ENCODE data around the gene GMIP.
"Not testable (repeated sequence)": the region's sequence is repeated elsewhere in the genome, so short reads cannot be mapped to it uniquely, and the experiment has no call there.

GMIP gene

GRCh38 chr19:19606686-19607085 is 36.8 kb downstream of the GMIP start:
- not testable (repeated sequence) for DNase-seq (ENCODE audit: low read depth)

DNA sequence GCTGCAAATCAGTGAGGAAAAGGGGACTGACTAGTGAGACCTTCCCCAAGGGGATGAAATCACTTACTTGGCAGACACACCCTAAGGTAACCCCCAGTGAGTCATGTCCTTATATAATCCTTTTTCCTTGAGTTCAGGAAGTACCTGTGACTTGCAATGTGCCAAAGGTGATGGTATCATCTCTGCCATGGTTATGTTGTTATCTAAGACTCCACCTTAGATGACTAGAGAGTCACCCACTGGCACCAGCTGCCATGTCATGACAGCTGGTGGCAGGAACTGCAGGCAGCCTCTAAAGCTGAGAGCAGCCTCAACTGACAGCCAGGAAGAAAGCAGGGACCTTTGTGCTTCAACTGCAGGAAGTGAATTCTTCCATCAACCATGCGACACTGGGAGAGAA is 37.4 kb downstream of the GMIP start:
- DNase-seq (ENCODE audit: low read depth), result no peak

DNA sequence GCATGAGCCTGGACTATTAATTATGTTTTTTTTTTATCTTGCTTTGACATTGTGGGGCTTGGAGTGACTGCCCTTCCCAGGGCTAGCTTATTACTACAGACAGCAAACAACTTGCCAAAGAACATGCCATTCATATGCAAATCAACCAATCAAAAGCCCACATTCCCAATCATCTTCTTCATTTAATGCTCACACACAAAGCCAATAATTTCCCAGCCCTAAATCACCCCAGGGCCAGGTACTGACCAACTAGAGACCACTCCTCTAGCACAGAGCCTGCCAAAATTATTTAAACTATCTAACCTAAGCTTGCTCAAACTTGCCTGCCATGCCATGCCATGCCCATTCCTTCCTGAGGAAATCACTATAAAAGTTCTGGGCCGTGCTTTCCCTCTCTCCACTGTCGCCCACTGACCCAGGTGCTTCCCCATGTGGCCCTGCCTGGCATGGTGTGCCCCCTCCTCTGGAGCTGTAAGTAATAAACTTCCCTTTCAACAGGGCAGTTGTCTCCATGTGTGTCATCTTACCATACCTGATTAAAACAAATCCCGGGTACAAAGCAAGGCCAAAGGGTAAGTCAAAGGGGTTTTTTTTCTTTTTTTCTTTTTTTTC is 40.6 kb downstream of the GMIP start:
- DNase-seq (ENCODE audit: low read depth), result no peak

DNA sequence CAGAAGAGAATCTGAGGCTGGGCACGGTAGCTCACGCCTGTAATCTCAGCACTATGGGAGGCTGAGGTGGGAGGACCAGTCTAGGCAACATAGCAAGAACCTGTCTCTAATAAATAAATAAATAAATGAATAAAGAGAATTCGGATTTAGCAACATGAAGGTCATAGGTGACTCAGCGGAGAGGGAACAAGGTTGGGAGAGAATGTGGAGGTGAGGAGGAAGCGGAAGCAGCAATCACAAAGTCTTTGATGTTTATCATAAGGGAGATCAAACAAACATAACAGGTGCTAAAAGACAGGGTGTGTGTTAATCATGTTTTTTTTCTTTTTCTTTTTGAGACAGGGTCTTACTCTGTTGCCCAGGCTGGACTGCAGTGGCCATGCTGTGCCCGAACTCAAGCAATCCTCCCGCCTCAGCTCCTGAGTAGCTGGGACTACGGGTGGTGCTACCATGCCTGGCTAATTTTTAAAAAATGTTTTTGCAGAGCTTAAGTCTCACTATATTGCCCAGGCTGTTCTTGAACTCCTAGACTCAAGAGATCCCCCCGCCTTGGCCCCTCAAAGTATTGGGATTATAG is 41.2 kb downstream of the GMIP start:
- DNase-seq (ENCODE audit: low read depth), result no peak

DNA sequence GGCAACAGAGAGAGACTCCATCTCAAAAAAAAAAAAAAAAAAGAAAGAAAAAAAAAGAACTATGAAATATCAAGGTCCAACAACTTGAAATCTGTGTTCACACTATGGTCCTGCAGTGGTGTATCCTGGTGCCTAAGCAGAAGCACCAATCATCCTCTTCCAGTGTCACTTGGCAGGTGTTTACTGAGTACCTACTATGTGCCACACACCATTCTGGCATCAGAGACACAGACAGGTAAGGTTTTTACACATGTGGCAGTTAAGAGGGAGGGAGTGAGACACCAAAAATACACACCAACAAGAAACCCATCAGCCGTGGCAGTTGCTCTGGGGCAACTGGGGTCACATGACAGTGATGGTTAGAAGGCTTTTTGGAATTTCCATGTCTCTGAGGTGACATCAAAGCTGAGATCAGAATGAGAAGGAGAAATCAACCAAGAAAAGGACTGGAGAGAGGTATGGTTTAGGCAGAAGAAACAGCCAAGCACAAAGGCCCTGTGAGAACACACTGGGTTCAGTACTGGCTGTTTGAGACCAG is 42.6 kb downstream of the GMIP start:
- no peak for DNase-seq (ENCODE audit: low read depth)

- DNase-seq (ENCODE audit: low read depth), result not testable (repeated sequence)
These were observed 44.6 kb downstream of the GMIP start for GRCh38 chr19:19598728-19599451.

- DNase-seq (ENCODE audit: low read depth), result no peak
These were observed 45.6 kb downstream of the GMIP start for GRCh38 chr19:19597809-19598306.

GRCh38 chr19:19595171-19595701 is 48.2 kb downstream of the GMIP start:
- no peak for DNase-seq (ENCODE audit: low read depth)

GRCh38 chr19:19594381-19594780 is 49.1 kb downstream of the GMIP start:
- no peak for DNase-seq (ENCODE audit: low read depth)

- no peak for DNase-seq (ENCODE audit: low read depth)
These were observed 50.8 kb downstream of the GMIP start for GRCh38 chr19:19592690-19593089.

DNA sequence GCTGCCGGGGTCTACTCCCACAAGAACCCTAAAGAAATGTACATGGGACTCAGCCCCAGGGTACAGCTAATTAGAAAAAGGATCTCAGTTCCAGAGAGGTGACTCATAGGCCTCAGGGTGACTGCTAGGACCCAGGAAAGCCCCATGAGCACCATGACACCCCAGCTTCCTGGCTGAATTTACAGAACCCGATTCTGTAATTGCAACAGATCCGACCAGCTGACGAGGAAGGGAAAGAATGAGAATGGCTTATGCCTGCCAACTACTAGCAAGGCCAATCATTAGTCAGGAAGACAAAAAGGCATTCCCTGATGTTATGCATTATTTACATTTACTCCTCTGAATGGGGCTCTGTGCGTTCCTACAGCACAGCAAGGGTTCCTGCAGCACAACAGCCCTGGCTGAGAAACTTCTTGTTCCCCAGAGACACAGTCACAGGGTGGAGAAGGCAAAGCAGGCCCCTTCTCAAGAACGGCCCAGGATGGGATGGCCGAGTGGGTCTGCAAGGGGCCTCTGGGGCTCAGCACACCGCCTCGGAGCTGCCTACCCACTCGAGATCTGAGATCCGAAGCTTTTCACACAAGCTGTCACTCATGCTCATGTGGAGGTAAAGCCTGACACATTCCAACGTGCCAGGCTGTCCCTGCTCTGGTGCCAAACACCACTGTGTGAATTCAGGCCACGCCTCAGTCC is 52.2 kb downstream of the GMIP start:
- DNase-seq (ENCODE audit: low read depth), result no peak

DNA sequence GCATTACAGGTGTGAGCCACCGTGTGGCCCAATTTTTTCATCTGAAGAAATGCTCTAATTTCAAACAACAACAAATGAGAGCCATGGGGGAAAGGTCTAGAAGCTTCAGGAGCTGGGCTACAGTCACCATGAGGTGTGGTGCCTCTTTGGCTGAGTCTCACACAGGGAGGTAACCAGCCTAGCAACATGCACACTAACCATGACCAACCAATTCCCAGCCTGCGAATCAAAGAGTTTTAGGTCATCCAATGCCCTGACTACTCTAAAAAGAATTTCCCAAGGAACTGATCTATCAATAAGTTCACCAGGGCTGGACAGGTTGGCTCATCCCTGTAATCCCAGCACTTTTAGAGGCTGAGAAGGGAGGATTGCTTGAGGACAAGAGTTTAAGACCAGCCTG is 54.9 kb downstream of the GMIP start:
- DNase-seq (ENCODE audit: low read depth), result no peak

DNA sequence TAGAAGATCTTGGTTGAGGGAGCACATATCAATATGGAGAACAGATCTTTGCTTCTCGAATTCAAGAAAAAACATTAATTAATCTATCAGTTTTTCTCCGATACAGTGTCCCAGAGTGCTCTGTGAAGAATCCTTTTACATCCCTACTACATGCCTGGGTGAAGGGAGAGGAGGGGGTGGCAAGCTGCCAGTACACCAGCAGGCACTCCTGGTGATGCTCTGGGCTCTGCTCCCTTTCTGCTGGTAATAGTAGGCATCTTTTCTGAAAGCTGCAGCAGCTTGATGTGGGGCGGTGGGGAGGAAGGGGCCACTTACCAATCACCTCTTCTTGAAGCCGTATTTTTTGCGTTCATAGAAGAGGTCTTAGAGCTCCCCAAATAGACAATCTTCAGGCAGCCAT is 55.7 kb downstream of the GMIP start:
- no peak for DNase-seq (ENCODE audit: low read depth)

DNA sequence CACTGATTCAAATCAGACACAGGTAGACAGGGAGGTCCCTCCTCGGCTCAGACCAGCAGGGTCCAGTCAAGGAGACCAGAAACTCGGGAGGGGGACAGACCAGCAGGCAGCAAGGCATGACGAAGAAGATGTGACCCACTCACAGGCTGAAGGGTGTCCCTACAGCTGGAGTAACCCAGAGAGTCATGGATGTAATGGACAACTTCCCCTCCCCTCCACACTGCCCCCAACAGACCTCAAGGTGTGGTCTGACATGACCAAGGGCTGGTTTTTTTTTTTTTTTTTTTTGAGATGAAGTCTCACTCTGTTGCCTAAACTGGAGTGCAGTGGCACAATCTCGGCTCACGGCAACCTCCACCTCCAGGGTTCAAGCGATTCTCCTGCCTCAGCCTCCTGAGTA is 59.1 kb downstream of the GMIP start:
- no peak for DNase-seq (ENCODE audit: low read depth)

GRCh38 chr19:19582471-19582870 is 61.0 kb downstream of the GMIP start:
- DNase-seq (ENCODE audit: low read depth), result no peak

- DNase-seq (ENCODE audit: low read depth), result no peak
These were observed 62.1 kb downstream of the GMIP start for GRCh38 chr19:19581391-19581790.

GRCh38 chr19:19580418-19580817 is 63.0 kb downstream of the GMIP start:
- no peak for DNase-seq (ENCODE audit: low read depth)

GRCh38 chr19:19579533-19580361 is 63.7 kb downstream of the GMIP start:
- DNase-seq (ENCODE audit: low read depth), result no peak

All from HS-27A (cell line).